H1 (cell line): ENCODE measurements around the gene CEP290. TPM values are rescaled to one million over a fixed set of nuclear protein-coding genes. Genes with fewer than 3 reads are reported as not detected.

ENCODE experiments used
- ASH2L ChIP-seq: fragments of 200-600, 300-600 bp; sonication (generic); IDR thresholded peaks from one replicate; pipeline ENCODE4 v1.7.1; 2017; ENCODE audit warnings: low read length
- BRCA1 ChIP-seq: IDR thresholded peaks from 2 replicates; pipeline ENCODE4 v1.6.1; 2012; ENCODE audit warnings: low read depth, low read length, improper control_type of control experiment
- CBX5 ChIP-seq: fragments of 300-800, 300-1000 bp; sonication (generic); IDR thresholded peaks from 2 replicates; pipeline ENCODE4 v1.7.1; 2016; ENCODE audit warnings: antibody characterized with exemption, low read length, low read depth
- CREB1 ChIP-seq: IDR thresholded peaks from 2 replicates; pipeline ENCODE4 v1.6.1; 2012; ENCODE audit warnings: inconsistent platforms
- CTBP2 ChIP-seq: IDR thresholded peaks from 2 replicates; pipeline ENCODE4 v1.7.0; 2011; ENCODE audit warnings: borderline replicate concordance, mild to moderate bottlenecking, moderate library complexity, mixed read lengths, low read length; ENCODE audit not compliant: insufficient read depth, insufficient read length
- HDAC6 ChIP-seq: IDR thresholded peaks from one replicate; pipeline ENCODE4 v1.7.1; 2012; ENCODE audit warnings: low read depth, mild to moderate bottlenecking, inconsistent platforms, low read length, moderate library complexity
- JUND ChIP-seq: IDR thresholded peaks from 2 replicates; pipeline ENCODE4 v1.6.1; 2011; ENCODE audit warnings: mild to moderate bottlenecking, improper control_type of control experiment, low read length
- KDM5A ChIP-seq: fragments of 200-600 bp; IDR thresholded peaks from 2 replicates; pipeline ENCODE4 v1.7.1; 2012; ENCODE audit warnings: mild to moderate bottlenecking, low read length, inconsistent platforms, mixed read lengths
- MAX ChIP-seq: IDR thresholded peaks from 2 replicates; pipeline ENCODE4 v1.6.1; 2012; ENCODE audit warnings: inconsistent platforms
- PHF8 ChIP-seq: fragments of 200-600 bp; sonication (generic); conservative IDR thresholded peaks from 2 replicates; pipeline ENCODE4 v1.7.1; 2012; ENCODE audit warnings: low read depth, mild to moderate bottlenecking, inconsistent platforms, low read length, moderate library complexity
- RAD21 ChIP-seq, 2 experiments: IDR thresholded peaks in 1 of 2; conservative IDR thresholded peaks in 1 of 2; 2 replicates each; pipeline ENCODE4 v1.6.1; 2011; ENCODE audit warnings: low read depth in 2 of 2, low read length in 2 of 2, improper control_type of control experiment in 1 of 2, inconsistent platforms in 1 of 2, mild to moderate bottlenecking in 1 of 2, moderate library complexity in 1 of 2
- SIN3A ChIP-seq, 2 experiments: IDR thresholded peaks in 1 of 2; conservative IDR thresholded peaks in 1 of 2; 2 replicates each; pipeline ENCODE4 v1.6.1; 2011 to 2012; ENCODE audit warnings: low read length in 2 of 2, improper control_type of control experiment in 1 of 2, low read depth in 1 of 2, mild to moderate bottlenecking in 1 of 2
- SIX5 ChIP-seq: IDR thresholded peaks from 2 replicates; pipeline ENCODE4 v1.6.1; 2011; ENCODE audit warnings: mild to moderate bottlenecking, low read depth, low read length
- SP1 ChIP-seq: IDR thresholded peaks from 2 replicates; pipeline ENCODE4 v1.6.1; 2011; ENCODE audit warnings: low read depth, low read length
- SRF ChIP-seq: IDR thresholded peaks from 2 replicates; pipeline ENCODE4 v1.6.1; 2011; ENCODE audit warnings: mild to moderate bottlenecking, low read depth, low read length, moderate library complexity
- TBP ChIP-seq: IDR thresholded peaks from 2 replicates; pipeline ENCODE4 v1.6.1; 2011; ENCODE audit warnings: low read depth, low read length, improper control_type of control experiment
- TCF12 ChIP-seq: IDR thresholded peaks from 2 replicates; pipeline ENCODE4 v1.6.1; 2011; ENCODE audit warnings: low read depth, mild to moderate bottlenecking, low read length
- TEAD4 ChIP-seq: IDR thresholded peaks from 2 replicates; pipeline ENCODE4 v1.6.1; 2012; ENCODE audit warnings: low read depth, low read length, inconsistent platforms, mixed read lengths
- USF2 ChIP-seq: IDR thresholded peaks from 2 replicates; pipeline ENCODE4 v1.6.1; 2011; ENCODE audit warnings: low read length, improper control_type of control experiment
- ZNF274 ChIP-seq: IDR thresholded peaks from 2 replicates; pipeline ENCODE4 v1.7.0; 2012; ENCODE audit warnings: low read length, borderline replicate concordance; ENCODE audit errors: extremely low read depth
- polyA plus RNA-seq, 7 experiments: library from polyadenylated mRNA; depleted of rRNA in 3 of 7; stranded (reverse) in 5 of 7; unstranded in 2 of 7; fragments of >200 nt in 5 of 7; fragments of 200-250 nt in 2 of 7; gene quantifications; 1 replicate in 5 of 7; 2 replicates in 1 of 7; 4 replicates in 1 of 7; pipeline versions ENCODE4 v1.2.1 to v1.2.3, GENCODE V29; 2011 to 2013; ENCODE audit warnings: missing spikeins in 2 of 7, mixed read lengths in 2 of 7
- total RNA-seq: library from RNA; stranded (reverse); fragmentation: NEBNext Ultra II Directional; extraction: Animal tissue kit (Norgen Biotek cat#: 25700); gene quantifications from 2 replicates; pipeline ENCODE4 v1.2.1, GENCODE V29; 2021

The CEP290 gene
- total and polyA plus RNA-seq, 2 of the 8 experiments (the other 6 are each of a cell fraction or from before 2014, with no cell fraction given) = 2.1 to 5.9 TPM

- TF ChIP-seq MAX (peak; percentile 70), TCF12 (no peak), CTBP2 (no peak), SRF (no peak), CBX5 (no peak), USF2 (no peak), TBP (peak; percentile 61), TEAD4 (peak; percentile 22; the same call in 1 of the 2 replicates), KDM5A (no peak), SP1 (no peak), PHF8 (peak; percentile 86), ASH2L (peak; percentile 96), ZNF274 (no peak), CREB1 (peak; percentile 8; the same call in 1 of the 2 replicates), SIN3A (conservative IDR thresholded peaks at IDR 0.05 in 1 of 2, IDR thresholded peaks at IDR 0.05 in 1 of 2; ENCODE audit: low read depth in 1 of 2, low read length in 2 of 2) (no peak; a peak in 1 of 4 replicates), SIX5 (peak; percentile 47; the same call in 1 of the 2 replicates), RAD21 (IDR thresholded peaks at IDR 0.05 in 1 of 2, conservative IDR thresholded peaks at IDR 0.05 in 1 of 2; ENCODE audit: low read depth in 2 of 2, low read length in 2 of 2) (no peak), HDAC6 (no peak), BRCA1 (no peak), JUND (no peak)
Observed at GRCh38 chr12:88035271-88035906, 106.5 kb downstream of the CEP290 start (continued).
